Gastrocnemius medialis (tissue), 4 donors: Measurements from ENCODE around the gene POU3F3.

ENCODE experiments used
- POLR2A ChIP-seq, 2 donors: fragments of 450-650 bp; IDR thresholded peaks; one replicate each; pipeline ENCODE4 v1.6.1; 2017; ENCODE audit warnings: antibody characterized with exemption in 2 of 2, mild to moderate bottlenecking in 2 of 2, moderate library complexity in 2 of 2
- TF ChIP-seq, protein P1 (sequence below), 5 experiments: fragments of 450-650 bp in 3 of 5; fragments of 200-600 bp in 2 of 5; sonication (generic) in 2 of 5; IDR thresholded peaks in 4 of 5; conservative IDR thresholded peaks in 1 of 5; 1 replicate in 4 of 5; 2 replicates in 1 of 5; pipeline ENCODE4 v1.5.1; 2016 to 2019; ENCODE audit warnings: antibody characterized with exemption in 5 of 5, mild to moderate bottlenecking in 3 of 5, moderate library complexity in 3 of 5

- TF ChIP-seq POLR2A (IDR thresholded peaks at IDR 0.05), result no peak
- TF ChIP-seq, protein P1, sequence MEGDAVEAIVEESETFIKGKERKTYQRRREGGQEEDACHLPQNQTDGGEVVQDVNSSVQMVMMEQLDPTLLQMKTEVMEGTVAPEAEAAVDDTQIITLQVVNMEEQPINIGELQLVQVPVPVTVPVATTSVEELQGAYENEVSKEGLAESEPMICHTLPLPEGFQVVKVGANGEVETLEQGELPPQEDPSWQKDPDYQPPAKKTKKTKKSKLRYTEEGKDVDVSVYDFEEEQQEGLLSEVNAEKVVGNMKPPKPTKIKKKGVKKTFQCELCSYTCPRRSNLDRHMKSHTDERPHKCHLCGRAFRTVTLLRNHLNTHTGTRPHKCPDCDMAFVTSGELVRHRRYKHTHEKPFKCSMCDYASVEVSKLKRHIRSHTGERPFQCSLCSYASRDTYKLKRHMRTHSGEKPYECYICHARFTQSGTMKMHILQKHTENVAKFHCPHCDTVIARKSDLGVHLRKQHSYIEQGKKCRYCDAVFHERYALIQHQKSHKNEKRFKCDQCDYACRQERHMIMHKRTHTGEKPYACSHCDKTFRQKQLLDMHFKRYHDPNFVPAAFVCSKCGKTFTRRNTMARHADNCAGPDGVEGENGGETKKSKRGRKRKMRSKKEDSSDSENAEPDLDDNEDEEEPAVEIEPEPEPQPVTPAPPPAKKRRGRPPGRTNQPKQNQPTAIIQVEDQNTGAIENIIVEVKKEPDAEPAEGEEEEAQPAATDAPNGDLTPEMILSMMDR (IDR thresholded peaks at IDR 0.05 in 4 of 5, conservative IDR thresholded peaks at IDR 0.05 in 1 of 5), result no peak
Measured at GRCh38 chr2:104840893-104841585, 12.9 kb upstream of the POU3F3 start.
